H4 (cell line): ENCODE measurements around the gene ADAMTS19. TPM values are rescaled to one million over a fixed set of nuclear protein-coding genes. Genes with fewer than 3 reads are reported as not detected.
A peak's percentile ranks its signal among the peaks of the same experiment; 100 is the strongest.
"Not testable (repeated sequence)": the region's sequence is repeated elsewhere in the genome, so short reads cannot be mapped to it uniquely, and the experiment has no call there.

ENCODE experiments used
- DNase-seq: peaks from one replicate; pipeline ENCODE4 v3.0.0-alpha.2; 2015; ENCODE audit warnings: low spot score
- total RNA-seq: library from RNA; depleted of rRNA; stranded (reverse); fragments of >200 nt; shearing (Covaris generic); gene quantifications from 2 replicates; pipeline ENCODE4 v1.2.3, GENCODE V29; 2014

Gene ADAMTS19
- total RNA-seq, 1 experiment from 2014 or later, result 45.1 TPM

GRCh38 chr5:129476751-129477150, 16.7 kb downstream of the ADAMTS19 start:
- DNase-seq, result no peak

GRCh38 chr5:129477532-129477931, 17.4 kb downstream of the ADAMTS19 start:
- no peak for DNase-seq

GRCh38 chr5:129481161-129481560, 21.1 kb downstream of the ADAMTS19 start:
- DNase-seq, result no peak

- no peak for DNase-seq
Measured at GRCh38 chr5:129496421-129496820, 36.3 kb downstream of the ADAMTS19 start.

GRCh38 chr5:129496864-129497595, 36.9 kb downstream of the ADAMTS19 start:
- DNase-seq, result no peak

GRCh38 chr5:129499208-129499852, 39.2 kb downstream of the ADAMTS19 start:
- DNase-seq, result no peak

GRCh38 chr5:129500101-129500500, 40.0 kb downstream of the ADAMTS19 start:
- DNase-seq, result no peak

- peak; percentile 79 for DNase-seq
Measured at GRCh38 chr5:129506086-129506485, 46.0 kb downstream of the ADAMTS19 start.

GRCh38 chr5:129506950-129507349, 46.9 kb downstream of the ADAMTS19 start:
- no peak for DNase-seq

GRCh38 chr5:129507527-129507926, 47.4 kb downstream of the ADAMTS19 start:
- no peak for DNase-seq

- DNase-seq, result no peak
Measured at GRCh38 chr5:129508606-129509005, 48.5 kb downstream of the ADAMTS19 start.

- no peak for DNase-seq
Measured at GRCh38 chr5:129509363-129509975, 49.4 kb downstream of the ADAMTS19 start.

- no peak for DNase-seq
Measured at GRCh38 chr5:129511291-129511690, 51.2 kb downstream of the ADAMTS19 start.

- no peak for DNase-seq
Measured at GRCh38 chr5:129541051-129541450, 81.0 kb downstream of the ADAMTS19 start.

- peak; percentile 26 for DNase-seq
Measured at GRCh38 chr5:129541648-129542251, 81.7 kb downstream of the ADAMTS19 start.

GRCh38 chr5:129547137-129547536, 87.0 kb downstream of the ADAMTS19 start:
- DNase-seq, result no peak

- DNase-seq, result no peak
Measured at GRCh38 chr5:129554134-129554904, 94.2 kb downstream of the ADAMTS19 start.

- DNase-seq, result no peak
Measured at GRCh38 chr5:129563585-129563984, 103.5 kb downstream of the ADAMTS19 start.

GRCh38 chr5:129569295-129569694, 109.2 kb downstream of the ADAMTS19 start:
- DNase-seq, result no peak

- DNase-seq, result no peak
Measured at GRCh38 chr5:129572060-129572459, 112.0 kb downstream of the ADAMTS19 start.

GRCh38 chr5:129584496-129584895, 124.4 kb downstream of the ADAMTS19 start:
- DNase-seq, result not testable (repeated sequence)
